GM12865 (cell line): ENCODE measurements around the gene BRSK2.

Experiments used
- DNase-seq: peaks from one replicate; pipeline ENCODE4 v3.0.0; 2010; ENCODE audit warnings: low read depth
- H3K4me3 ChIP-seq: 2 replicates; pipeline ENCODE4 v1.5.1; 2011; ENCODE audit warnings: mild to moderate bottlenecking, low read depth, low read length, control low read depth
- TF ChIP-seq, protein P1 (sequence below): IDR thresholded peaks from 2 replicates; pipeline ENCODE4 v1.5.1; 2011; ENCODE audit warnings: low read length, control low read depth, low read depth, inconsistent platforms; ENCODE audit not compliant: insufficient read depth; ENCODE audit errors: missing control alignments

Gene BRSK2

DNA sequence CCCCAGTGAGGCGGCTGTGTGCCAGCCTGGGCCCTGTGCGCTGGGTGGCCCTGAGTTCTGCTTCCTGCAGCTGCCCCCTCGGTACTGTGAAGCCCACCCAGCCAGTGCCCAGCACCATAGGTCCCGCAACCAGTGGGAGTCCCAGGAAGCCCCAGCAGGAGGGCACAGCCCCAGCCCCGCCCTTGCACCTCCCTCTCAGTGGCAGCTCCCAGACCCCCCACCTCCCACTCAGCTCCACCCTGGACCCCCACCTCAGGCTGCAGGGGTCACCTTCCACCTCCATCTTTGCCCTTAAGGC lies 66.0 kb downstream of the BRSK2 start:
- TF ChIP-seq, protein P1, sequence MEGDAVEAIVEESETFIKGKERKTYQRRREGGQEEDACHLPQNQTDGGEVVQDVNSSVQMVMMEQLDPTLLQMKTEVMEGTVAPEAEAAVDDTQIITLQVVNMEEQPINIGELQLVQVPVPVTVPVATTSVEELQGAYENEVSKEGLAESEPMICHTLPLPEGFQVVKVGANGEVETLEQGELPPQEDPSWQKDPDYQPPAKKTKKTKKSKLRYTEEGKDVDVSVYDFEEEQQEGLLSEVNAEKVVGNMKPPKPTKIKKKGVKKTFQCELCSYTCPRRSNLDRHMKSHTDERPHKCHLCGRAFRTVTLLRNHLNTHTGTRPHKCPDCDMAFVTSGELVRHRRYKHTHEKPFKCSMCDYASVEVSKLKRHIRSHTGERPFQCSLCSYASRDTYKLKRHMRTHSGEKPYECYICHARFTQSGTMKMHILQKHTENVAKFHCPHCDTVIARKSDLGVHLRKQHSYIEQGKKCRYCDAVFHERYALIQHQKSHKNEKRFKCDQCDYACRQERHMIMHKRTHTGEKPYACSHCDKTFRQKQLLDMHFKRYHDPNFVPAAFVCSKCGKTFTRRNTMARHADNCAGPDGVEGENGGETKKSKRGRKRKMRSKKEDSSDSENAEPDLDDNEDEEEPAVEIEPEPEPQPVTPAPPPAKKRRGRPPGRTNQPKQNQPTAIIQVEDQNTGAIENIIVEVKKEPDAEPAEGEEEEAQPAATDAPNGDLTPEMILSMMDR = no peak
- H3K4me3 ChIP-seq = no peak overlapping the region
- no peak for DNase-seq

DNA sequence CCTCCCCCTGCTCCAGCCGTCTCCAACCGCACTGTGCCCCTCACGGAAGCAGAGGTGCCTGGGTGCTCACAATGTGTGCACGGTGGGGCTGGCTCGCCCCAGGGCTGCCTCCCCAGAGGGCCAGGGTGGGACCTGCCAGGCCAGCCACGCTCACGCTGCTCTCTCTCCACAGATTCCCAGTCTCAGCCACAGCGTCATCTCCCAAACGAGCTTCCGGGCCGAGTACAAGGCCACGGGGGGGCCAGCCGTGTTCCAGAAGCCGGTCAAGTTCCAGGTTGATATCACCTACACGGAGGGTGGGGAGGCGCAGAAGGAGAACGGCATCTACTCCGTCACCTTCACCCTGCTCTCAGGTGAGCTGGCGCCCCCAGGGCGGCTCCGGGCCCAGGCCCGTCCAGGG lies 66.4 kb downstream of the BRSK2 start:
- no peak overlapping the region for H3K4me3 ChIP-seq

DNA sequence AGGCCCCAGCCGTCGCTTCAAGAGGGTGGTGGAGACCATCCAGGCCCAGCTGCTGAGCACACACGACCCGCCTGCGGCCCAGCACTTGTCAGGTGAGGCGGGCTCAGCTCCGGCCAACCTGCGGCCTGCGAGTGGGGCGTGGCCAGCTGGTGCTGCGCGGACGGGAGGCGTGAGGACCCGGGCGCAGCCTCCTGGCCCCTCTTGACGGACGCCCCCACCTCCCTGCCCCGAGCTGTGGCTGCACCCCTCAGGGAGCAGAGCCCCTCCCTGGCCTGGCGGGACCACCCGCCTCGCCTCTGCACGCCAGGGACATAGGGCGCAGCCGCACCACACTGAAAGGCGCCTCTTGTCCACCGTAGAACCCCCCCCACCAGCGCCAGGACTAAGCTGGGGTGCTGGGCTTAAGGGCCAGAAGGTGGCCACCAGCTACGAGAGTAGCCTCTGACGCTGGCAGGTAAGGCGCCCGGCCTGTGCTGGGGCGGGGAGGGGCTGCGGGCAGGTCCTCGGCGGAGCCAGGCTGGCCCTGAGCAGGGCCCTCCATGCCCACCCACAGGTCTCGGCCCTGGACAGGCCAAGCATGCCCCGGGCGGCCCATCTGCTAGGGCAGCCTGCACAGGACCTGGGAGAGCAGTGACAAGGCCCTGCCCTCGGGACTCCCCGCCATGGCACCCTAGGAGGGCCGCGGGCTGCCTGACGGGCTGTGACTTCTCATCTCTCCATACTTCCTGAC lies 67.0 kb downstream of the BRSK2 start:
- TF ChIP-seq, protein P1 = no peak
- no peak for DNase-seq

More for the DNA sequence above, 66.4 kb downstream of the BRSK2 start:
- no peak for DNase-seq
- TF ChIP-seq, protein P1 = no peak

DNA sequence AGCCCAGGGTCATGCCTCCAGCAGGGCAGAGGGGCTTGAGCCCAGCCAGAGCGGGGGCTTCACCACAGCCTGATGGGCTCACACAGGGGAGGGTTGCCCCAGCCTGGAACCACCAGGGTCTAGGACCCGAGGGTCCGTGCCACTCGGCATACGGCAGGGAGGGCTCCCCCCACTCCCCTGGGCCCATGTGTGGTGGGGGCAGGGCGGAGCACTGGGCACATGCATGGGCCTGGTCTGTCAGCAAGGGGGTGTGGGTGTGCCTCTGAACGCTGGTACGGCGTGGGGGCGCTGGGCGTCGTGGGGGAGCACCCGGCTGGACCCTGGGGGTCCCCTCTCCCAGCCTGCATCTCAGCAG lies 67.6 kb downstream of the BRSK2 start:
- TF ChIP-seq, protein P1 = no peak
- DNase-seq = no peak
- no peak overlapping the region for H3K4me3 ChIP-seq

More for the DNA sequence above, 67.0 kb downstream of the BRSK2 start:
- H3K4me3 ChIP-seq = no peak overlapping the region

DNA sequence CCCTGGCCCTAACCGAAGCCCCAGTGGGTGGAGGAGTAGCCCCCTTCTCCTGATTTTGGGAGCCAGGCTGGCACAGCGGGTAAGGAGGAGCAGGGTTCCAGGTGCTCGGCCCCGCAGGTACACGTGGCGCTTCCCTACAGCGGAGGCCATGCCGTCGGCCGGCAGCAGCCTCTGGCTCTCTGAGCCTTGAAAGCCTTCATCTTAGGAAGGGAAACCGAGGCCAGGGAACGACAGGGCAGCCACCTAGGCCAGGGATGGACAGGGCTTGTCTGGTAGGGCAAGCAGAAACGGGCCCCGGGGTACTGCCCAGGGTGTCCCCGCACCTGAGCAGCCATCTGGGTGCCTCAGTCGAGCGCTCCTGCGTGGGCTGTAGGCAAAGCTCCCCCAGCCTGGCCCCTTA lies 68.1 kb downstream of the BRSK2 start:
- no peak overlapping the region for H3K4me3 ChIP-seq
- no peak for DNase-seq
- TF ChIP-seq, protein P1 = no peak

DNA sequence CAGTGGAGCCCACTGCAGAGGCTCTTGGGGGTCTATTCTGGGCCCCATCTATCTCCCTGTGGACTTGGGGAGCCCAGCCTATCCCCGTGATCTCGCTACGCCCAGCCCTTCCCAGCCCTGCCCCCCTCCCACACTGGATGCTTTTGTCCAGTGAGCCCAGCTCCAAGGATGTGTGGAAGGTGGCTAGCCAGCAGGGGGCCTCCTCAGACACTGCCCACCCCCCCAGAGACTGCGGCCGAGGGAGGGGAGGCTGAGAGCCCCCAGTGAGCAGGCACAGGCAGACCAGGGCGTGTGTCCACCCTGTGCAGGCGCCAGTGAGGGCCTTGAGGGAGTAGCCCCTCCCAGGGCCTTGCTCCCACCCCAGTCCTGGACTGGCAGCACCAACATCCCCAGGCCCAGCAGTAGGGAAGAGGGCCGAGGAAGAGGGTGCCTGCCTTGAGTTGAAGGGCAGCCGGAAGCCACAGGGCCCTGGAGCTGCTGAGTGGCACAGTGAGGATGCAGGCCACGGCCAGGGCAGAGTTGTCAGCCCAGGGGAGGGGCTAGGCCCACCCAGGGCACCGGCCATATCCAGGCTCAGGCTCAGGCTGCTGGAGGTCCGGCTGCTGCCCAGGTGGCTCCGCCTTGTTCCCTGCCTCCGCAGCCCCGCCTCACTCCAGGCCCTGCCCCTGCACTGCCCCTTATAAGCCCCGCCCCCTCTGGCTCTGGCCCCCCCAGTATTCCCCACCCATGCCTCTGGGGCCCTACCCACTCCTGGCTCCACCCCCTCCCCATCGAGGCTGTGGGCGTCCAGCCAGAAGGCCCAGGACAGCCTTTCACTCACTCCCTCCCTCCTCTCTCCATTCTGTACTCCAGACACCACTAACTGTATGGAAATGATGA lies 68.8 kb downstream of the BRSK2 start:
- no peak for DNase-seq
- H3K4me3 ChIP-seq = no peak overlapping the region
- TF ChIP-seq, protein P1 = no peak
